Panc1 (cell line): Measurements from ENCODE around the gene SLC9A4.

ENCODE experiments used
- POLR2AphosphoS5 ChIP-seq: IDR thresholded peaks from 2 replicates; pipeline ENCODE4 v1.6.1; 2012; ENCODE audit warnings: mild to moderate bottlenecking, low read depth, low read length, moderate library complexity
- SIN3A ChIP-seq: IDR thresholded peaks from 2 replicates; pipeline ENCODE4 v1.6.1; 2012; ENCODE audit warnings: low read depth, mild to moderate bottlenecking, low read length, moderate library complexity, borderline replicate concordance; ENCODE audit not compliant: insufficient read depth
- TCF7L2 ChIP-seq: IDR thresholded peaks from 2 replicates; pipeline ENCODE4 v1.6.1; 2011; ENCODE audit warnings: mild to moderate bottlenecking, low read depth, low read length, inconsistent platforms
- TF ChIP-seq, protein P1 (sequence below): fragments of 450-650 bp; IDR thresholded peaks from 2 replicates; pipeline ENCODE4 v1.5.1; 2017; ENCODE audit warnings: mild to moderate bottlenecking
- TF ChIP-seq, protein P2 (sequence below), 2 experiments: IDR thresholded peaks; 2 replicates each; pipeline ENCODE4 v1.6.1; 2011 to 2012; ENCODE audit warnings: low read depth in 2 of 2, control low read depth in 1 of 2, low read length in 1 of 2, mild to moderate bottlenecking in 1 of 2, moderate library complexity in 1 of 2; ENCODE audit not compliant: insufficient read depth in 1 of 2

DNA sequence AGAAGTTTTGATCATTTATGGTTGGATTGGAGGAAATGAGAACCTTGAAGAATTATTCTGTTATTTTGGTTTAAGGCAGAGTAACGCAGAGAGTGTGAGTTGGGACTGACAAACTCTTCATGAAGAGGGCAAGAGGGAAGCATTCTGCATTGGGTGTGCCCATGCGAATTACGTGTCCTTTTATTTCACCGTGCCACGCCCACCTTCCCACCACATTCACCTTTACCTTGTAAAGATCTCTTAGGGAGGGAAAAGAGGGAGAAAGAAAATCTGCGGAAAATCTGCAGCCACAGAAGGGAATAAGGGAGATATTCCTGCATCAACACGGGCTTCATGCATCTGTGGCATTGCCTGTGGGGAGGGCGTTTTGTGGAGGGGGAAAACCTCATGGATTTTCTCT, 31.8 kb downstream of the SLC9A4 start:
- TF ChIP-seq, protein P1, sequence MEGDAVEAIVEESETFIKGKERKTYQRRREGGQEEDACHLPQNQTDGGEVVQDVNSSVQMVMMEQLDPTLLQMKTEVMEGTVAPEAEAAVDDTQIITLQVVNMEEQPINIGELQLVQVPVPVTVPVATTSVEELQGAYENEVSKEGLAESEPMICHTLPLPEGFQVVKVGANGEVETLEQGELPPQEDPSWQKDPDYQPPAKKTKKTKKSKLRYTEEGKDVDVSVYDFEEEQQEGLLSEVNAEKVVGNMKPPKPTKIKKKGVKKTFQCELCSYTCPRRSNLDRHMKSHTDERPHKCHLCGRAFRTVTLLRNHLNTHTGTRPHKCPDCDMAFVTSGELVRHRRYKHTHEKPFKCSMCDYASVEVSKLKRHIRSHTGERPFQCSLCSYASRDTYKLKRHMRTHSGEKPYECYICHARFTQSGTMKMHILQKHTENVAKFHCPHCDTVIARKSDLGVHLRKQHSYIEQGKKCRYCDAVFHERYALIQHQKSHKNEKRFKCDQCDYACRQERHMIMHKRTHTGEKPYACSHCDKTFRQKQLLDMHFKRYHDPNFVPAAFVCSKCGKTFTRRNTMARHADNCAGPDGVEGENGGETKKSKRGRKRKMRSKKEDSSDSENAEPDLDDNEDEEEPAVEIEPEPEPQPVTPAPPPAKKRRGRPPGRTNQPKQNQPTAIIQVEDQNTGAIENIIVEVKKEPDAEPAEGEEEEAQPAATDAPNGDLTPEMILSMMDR = no peak
- TF ChIP-seq TCF7L2 = no peak
- TF ChIP-seq POLR2AphosphoS5 = no peak
- TF ChIP-seq, protein P2, sequence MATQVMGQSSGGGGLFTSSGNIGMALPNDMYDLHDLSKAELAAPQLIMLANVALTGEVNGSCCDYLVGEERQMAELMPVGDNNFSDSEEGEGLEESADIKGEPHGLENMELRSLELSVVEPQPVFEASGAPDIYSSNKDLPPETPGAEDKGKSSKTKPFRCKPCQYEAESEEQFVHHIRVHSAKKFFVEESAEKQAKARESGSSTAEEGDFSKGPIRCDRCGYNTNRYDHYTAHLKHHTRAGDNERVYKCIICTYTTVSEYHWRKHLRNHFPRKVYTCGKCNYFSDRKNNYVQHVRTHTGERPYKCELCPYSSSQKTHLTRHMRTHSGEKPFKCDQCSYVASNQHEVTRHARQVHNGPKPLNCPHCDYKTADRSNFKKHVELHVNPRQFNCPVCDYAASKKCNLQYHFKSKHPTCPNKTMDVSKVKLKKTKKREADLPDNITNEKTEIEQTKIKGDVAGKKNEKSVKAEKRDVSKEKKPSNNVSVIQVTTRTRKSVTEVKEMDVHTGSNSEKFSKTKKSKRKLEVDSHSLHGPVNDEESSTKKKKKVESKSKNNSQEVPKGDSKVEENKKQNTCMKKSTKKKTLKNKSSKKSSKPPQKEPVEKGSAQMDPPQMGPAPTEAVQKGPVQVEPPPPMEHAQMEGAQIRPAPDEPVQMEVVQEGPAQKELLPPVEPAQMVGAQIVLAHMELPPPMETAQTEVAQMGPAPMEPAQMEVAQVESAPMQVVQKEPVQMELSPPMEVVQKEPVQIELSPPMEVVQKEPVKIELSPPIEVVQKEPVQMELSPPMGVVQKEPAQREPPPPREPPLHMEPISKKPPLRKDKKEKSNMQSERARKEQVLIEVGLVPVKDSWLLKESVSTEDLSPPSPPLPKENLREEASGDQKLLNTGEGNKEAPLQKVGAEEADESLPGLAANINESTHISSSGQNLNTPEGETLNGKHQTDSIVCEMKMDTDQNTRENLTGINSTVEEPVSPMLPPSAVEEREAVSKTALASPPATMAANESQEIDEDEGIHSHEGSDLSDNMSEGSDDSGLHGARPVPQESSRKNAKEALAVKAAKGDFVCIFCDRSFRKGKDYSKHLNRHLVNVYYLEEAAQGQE (IDR thresholded peaks at IDR 0.05; ENCODE audit: insufficient read depth in 1 of 2, low read depth in 2 of 2, low read length in 1 of 2) = no peak
- TF ChIP-seq SIN3A = no peak
